HG02938 (cell line): ENCODE measurements around the gene METTL14.
A peak's percentile ranks its signal among the peaks of the same experiment; 100 is the strongest.
"Not testable (repeated sequence)": the region's sequence is repeated elsewhere in the genome, so short reads cannot be mapped to it uniquely, and the experiment has no call there.

Experiments
- ATAC-seq: cut with Tn5 transposase; IDR thresholded peaks from one replicate; pipeline ENCODE4 v1.9.1; 2021; ENCODE audit warnings: mild to moderate bottlenecking, moderate library complexity; ENCODE audit not compliant: unreplicated experiment

Gene METTL14

DNA sequence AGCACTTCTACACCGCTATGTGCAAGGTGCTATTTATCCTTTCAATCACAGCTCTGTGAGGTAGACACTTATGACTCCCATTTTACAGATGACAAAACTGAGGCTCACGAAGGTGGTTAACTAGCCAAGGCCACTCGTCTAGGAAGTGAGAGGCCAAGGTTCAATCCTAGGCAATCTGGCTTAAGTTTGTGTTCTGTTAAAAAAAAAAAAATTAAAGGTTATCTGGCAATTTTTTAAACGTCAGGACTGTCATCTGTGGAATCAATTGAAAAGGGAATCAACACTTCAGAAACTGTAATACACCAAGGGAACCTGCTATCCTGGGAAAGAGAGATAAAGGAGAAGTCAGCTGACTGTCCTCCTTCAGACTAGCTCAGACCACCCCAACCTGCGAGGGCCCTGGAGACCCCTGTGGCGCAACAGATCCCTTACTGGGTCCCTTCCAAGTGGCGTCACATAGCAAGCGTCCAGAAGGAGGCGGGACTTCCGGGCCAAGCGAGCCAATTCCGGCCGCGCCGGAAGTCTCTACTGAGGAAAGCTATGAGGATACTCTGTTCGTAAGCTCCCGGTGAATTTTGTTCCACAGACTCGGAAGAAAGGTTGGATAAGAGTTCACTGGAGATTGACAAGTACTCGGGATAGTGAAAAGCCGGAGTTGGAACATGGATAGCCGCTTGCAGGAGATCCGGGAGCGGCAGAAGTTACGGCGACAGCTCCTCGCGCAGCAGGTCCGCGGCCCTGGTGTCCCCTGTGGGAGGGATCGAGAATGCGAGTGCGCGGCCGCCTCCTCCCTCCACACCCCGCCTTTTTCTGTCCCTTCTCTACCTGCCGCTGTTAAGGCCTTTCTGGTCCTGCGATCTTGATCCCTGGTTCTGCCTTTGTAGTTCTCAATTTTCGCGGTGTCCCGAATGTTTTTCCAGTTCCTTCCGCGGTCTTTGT, at the start of gene METTL14:
Gene METTL14 (plus strand): TSS at position 520 of the 939 bp plus-strand sequence. CDS start 143 bp downstream, at position 663.
- ATAC-seq, result peak; percentile 99

DNA sequence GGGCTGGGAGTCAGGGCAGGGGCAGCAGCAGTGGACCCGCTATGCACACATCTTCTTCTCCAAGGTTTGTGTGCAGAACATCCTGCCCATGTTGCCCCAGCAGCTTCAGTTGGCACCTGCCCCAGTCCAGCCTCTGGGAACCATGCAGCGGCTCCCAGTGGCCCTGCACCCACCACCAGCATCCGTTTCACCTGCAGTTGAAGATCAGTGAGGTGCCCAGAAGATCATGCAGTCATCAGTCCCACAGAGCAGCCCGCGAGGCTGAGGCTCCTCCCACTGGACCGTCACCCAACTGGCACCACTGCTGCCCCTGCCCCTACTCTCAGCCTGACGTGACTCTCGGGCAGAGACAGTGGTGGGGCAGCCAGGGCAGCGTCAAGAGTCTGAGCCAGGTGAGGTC, 49.1 kb upstream of the METTL14 start:
- not testable (repeated sequence) for ATAC-seq

DNA sequence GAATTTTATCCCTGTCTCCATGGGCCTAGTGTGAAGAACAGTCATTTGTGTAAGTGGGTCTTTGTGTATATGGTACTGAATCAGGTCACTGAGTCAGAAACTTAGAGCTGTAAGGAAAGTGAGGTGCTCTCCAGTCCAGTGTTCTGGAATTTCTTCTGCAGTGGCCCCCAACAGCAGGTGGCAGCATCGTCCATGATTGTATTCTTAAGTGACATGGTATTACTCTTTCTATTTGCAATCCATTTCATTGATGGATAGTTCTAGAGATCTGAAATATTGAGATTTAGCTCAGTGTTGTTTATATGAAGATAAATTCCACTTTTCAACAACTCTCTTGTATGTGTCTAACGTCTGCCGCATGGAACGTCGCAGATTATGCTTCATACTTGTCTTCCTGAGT, 20.5 kb upstream of the METTL14 start:
- not testable (repeated sequence) for ATAC-seq

DNA sequence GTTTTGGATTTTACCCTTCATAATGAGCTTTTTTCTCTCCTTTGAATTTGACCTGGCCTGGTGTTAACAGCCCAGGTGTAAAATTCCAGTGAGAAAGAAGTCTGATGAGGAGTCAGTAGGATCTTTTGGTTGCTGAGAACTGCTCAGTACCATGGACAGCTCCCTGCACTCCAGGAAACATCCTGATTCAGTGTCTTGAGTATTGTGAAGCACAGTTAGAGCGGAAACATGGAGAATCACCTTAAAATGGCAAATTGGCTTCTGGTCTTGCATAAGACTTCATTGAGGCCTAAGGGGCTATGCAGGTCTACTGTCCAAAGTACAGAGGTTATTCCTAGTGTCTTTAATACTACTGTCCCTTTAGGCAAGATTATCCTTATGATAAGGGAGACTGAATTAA, 16.0 kb upstream of the METTL14 start:
- not testable (repeated sequence) for ATAC-seq

DNA sequence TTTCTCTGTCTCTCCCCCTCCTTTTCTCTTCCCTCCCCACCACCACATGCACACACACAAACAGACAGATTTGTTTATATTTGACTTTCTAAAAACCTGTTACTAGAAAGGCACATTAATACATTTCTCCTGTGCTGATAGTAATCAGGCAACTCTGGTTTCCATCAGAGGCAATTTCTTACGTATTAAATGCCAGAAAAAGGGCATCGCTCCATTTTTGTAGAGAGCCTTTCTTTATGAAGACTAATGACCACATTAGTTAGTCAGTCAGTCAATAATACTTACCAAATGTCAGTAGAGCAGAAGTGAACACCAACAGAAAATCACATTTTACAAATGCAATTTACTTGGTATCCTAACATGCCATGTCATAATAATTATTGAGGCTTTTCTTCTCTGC, 14.2 kb upstream of the METTL14 start:
- not testable (repeated sequence) for ATAC-seq

DNA sequence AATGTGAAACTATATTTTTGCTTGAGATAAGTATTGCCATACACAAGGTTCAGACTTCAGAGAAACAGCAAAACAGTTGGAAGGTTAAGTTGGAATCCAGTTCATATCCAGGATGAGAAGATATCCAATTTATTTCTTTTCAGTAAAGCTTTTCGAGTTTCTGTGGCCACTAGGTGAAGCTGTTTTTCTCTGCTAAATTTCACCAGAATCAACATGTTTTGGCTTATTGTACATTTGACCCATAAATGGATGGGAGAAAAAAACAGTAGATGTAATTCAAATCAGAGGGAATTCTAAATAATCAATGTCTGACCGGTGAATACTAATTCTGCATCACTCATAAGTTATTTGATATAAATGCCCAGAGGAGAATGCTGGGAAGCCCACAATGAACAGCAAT, 9.1 kb upstream of the METTL14 start:
- ATAC-seq, result no peak

DNA sequence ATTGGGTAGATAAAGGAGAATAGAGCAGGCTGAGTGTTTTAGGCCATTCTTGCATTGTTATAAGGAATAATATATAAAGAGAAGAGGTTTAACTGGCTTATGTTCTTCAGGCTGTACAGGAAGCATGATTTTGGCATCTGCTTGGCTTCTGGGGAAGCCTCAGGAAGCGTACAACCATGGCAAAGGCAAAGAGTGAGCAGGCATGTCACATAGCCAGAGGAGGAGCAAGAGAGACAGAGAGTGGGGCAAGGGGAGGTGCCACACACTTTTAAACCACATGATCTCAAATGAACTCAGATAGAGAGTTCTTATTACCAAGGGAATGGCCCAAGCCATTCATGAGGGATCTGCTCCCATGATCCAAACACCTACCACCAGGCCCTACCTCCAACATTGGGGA, 4.4 kb upstream of the METTL14 start:
- no peak for ATAC-seq

DNA sequence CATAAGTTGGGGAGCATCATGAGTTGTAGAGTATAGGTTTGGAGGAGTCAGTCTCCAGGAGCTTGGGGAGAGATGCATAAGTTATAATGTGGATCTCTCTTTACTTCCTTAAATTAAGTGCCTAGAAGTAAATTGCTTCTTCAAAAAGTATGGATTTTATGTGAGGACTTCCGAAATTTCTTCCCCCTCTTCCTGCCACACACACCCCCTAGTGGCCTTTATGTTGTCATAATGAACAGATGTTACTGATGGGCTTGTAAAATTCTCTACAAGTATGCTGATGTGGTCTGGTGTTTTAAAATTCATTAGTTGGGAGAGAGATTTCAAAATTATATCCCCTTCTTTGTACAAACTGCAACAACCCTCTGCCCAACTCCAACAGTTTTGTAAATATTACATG, 2.3 kb upstream of the METTL14 start:
- no peak for ATAC-seq

DNA sequence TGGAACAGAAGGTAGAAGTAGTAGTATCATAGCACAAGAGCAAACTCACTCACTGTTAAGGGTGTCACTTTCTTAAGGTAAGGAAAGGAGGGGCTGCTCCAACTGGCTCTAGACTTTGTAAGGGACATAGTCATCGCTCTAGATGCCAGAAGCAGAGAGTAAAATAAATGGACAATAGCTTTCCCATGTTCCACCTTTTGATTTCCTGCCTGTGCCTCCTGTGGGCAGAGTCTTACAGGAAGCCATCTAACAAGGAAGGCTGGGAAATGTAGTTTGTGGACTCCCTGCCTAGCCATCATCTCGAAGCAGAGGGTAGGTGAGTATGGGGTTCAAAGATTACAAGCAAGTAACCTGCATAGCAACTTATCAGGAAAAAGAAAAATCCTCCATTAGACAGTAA, 1.7 kb upstream of the METTL14 start:
- ATAC-seq, result no peak

DNA sequence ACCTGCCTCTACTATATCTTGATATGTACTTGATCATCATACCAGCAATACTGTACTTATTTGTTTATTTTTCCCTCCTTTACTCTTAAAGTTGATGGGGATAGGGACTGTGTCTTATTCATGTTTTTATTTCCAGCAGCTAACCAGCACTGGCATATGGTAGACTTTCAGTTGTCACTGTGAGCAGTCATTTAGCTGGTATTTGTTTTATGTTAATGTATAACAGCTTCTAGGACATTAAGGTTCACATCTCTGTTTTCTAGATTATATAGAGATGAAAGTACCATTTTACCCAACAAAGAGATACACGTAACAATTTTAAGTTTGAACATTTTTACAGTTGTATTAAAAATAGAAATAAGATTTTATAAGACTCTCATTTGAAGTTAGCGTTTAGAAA, 17.9 kb downstream of the METTL14 start:
- ATAC-seq, result no peak

DNA sequence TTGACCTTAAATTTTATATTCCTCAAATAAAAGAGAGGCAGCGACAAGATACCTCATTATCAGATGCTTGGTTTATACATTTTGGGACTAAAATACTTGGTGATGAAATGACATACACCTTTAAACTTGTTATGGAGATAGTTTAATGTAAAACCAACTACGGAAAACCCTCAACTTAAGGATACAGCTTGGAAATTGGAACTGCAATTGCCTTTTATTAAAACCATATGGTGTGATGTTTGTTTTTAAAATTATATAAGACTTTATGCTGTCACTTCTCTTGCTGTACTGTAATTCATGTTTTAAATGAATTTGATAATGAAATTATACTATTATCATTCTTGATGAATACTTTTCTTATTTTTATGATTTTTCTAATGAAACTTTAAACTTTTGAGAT, 25.9 kb downstream of the METTL14 start:
- no peak for ATAC-seq

DNA sequence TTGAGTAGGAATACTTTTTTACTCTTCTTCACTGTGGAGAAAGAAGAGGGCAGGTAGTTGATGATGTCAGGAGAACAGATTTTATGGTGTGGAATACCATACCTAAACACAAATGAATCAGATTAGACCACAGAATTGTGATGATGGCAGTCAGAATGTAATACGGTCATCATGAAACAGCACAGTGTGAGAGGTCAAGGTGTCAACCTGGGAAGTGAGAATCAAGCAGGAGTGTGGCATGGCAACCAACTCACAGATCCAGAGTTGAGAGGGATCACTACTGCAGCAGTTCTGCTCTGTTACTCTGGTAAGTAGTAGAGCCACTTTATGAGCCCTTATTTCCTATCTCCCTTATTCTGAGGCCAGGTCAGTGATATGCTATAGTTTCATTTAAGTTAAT, 27.7 kb downstream of the METTL14 start:
- ATAC-seq, result no peak

DNA sequence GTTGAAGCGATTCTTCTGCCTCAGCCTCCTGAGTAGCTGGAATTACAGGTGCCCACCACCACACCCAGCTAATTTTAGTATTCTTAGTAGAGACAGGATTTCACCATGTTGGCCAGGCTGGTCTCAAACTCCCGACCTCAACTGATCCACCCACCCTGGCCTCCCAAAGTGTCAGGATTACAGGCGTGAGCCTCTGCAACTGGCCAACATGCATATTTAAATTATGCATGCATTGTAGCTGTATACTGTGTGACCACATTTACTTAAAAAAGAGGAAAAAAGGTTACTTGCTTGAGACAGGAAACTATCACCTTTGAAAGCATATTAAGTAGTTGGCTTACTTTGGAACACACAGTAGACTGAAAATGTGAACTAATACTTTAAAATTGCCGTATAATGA, 29.5 kb downstream of the METTL14 start:
- ATAC-seq, result no peak

DNA sequence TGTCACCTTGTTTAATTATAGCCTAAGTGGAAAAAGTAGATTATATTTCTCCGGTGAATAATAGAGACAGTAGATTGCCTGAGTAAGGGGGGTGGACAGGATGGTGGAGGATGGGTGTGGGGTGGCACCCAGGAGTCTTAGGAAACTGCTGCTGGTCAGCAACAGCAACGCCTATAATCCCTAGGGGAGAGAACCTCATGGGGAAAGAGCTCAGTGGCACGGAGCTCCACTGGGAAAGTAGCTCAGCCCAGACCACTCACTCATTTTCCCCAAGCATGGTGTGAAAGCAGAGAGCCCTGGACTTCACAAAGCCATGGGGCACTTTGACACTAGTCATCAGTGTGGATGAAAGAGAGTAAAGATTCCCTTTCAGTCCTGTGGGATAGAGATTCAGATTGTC, 31.1 kb downstream of the METTL14 start:
- no peak for ATAC-seq

DNA sequence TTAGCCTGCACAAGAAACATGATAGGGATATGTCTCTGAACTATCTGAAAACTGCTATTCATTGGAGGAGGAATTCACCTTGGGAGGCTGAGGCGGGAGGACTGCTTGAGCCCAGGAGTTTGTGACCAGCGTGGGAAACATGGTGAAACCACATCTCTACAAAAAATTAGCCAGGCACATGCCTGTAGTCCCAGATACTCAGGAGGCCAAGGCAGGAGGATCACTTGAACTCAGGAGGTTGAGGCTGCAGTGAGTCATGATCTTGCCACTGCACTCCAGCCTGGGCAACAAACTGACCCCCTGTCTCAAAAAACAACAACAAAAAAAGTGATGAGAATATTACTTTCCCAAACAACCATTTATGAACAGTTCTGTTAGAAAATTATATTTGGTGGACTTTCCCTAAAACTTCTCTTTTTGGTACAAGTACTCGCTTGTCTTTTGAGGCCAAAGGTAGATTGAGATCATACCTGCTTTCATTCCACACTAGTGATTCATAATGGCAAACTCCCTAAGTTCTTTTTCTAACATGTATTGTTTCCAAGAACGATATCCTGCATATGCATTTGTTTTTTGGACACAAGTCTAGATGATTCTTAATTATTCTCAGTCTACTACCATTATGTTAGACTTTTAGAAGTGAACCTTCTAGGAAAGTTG, 33.4 kb downstream of the METTL14 start:
- ATAC-seq, result no peak

DNA sequence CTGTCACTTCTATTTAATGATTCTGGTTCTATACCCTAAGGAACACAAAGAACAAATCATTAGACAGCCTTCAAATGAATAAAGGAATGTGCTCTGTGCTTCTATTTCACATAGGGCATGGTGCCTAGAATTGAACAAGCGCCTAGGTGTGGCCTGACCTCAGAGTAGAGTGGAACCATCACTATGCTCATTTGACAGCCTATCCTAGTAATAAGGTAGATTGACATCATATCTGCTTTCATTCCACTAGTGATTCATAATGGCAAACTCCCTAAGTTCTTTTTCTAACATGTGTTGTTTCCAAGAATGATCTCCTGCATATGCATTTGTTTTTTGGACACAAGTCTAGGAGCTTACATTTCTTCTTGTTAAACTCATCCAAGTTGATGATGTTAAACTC, 36.6 kb downstream of the METTL14 start:
- no peak for ATAC-seq

DNA sequence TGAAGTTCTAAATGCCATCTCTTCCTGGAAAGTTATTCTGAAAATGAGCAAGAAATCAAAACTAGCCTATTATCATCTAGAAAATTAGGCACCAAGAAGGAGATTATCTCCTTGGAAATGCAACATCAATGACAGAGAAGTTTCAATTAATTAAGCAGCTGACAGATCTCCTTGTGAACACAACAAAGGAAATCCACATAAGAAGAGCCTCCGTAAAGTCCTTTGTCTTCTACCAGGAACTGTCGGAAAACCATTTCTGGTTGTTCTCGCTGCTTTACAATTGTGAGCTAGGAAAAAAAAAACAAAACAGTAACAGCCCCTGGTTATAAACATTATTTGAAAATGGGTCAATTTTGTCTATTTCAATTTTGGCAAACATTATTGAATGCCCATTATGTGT, 38.2 kb downstream of the METTL14 start:
- no peak for ATAC-seq

DNA sequence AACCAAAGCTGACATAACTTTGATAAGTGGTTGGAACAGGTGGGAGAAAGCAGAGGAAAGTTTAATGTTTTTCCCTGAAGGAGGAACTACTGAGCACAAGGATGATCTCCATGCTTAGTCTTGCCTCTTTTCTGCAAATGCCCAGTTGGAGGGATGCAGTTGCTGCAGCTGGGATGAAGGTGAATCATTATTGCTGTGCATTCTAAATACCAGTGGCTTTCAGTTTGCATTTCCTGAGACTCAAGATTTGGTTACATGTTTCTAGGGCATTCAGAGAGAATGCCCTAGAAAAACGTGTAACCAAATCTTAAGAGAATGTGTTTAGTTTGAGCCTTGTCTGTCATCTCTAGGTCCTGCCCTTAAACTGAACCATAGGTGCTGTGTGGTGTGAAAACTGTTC, 42.2 kb downstream of the METTL14 start:
- no peak for ATAC-seq

DNA sequence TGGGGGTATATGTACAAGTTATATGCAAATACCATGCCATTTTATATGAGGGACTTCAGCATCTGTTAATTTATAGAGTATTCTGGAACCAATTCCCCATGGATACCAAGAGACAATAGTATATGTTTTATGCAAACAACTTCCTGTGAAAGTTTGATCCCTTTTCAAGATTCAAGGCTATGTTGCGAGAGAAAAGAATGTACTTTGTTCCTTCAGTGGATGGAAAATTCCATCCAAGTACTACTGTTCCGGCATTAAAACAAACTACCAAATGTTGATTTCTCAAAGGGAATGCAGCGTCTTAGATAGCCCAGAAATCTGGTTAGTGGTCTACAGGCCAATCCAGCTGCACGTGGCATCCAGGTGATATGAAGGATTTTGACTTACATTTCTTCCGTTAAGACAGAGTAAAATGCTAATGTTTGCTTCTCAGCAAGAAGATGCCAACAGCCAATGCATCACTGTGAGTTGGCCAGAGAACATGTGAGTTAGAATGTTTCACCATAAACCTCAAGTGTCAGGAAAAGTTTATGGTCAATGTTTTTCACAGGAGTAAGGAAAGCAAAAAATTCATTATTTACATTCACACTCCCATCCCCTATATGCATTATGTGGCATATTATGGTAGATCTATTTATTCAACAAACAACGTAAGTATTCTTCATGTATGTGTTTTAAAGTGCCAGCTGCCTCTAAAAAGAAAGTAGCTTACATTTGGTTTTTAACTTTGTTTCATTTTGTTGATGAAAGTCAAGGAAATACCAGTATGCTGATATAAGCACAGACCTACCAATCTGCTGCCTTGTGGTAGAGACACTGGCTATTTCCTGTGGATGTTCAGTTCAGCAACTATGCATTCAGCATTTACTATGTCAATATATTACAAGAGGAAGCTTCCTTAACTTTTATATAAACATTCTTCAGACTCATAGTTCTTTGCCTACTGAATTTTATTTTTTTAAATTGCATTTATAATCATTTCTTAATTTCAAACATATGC, 44.4 kb downstream of the METTL14 start:
- no peak for ATAC-seq

DNA sequence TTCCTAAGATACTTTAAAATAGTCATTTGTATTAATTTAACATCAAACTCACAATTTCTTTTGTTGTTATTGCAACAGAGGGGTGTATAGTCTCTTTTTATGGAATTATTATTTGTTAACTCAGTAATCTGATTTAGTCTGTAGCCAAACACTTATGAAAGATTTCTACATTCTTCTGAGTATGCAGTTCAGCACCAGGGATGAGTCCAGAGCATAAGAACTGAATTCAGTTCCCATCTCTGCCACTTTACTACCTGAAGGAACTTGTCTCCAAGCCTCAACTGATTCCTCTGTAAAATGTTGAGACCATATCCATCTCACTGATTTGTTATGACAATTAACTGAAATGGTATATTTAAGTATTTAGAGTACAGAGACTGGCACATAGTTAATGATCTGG, 45.5 kb downstream of the METTL14 start:
- no peak for ATAC-seq
